Islet precursor cell (in vitro differentiated cells): Measurements from ENCODE around the gene TMEM222.

Experiments used
- DNase-seq: peaks from one replicate; pipeline ENCODE4 v3.0.0-alpha.2; 2018

The TMEM222 gene

GRCh38 chr1:27306892-27307761 lies 14.8 kb upstream of the TMEM222 start:
- DNase-seq = peak; percentile 82

GRCh38 chr1:27307874-27308598 lies 13.9 kb upstream of the TMEM222 start:
- no peak for DNase-seq

DNA sequence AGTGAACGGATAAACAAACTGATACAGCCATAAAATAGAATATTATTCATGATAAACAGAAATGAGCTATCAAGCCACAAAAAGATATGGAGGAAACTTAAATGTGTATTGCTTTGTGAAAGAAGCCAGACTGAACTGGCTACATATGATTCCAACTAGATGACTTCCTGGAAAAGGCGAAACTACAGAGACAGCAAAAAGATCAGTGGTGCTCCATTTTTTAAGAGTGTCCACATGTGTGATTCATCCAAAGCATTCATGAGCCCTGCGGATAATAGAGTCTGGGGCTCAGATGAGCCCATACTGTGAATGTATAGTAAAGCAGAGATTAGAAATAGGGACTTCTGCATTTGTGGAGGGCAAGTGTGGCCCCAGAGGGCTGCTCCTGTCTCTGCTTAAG lies 7.8 kb upstream of the TMEM222 start:
- no peak for DNase-seq

- no peak for DNase-seq
Measured at GRCh38 chr1:27314737-27315136, 7.2 kb upstream of the TMEM222 start.

- no peak for DNase-seq
Measured at GRCh38 chr1:27316860-27317259, 5.1 kb upstream of the TMEM222 start.

DNA sequence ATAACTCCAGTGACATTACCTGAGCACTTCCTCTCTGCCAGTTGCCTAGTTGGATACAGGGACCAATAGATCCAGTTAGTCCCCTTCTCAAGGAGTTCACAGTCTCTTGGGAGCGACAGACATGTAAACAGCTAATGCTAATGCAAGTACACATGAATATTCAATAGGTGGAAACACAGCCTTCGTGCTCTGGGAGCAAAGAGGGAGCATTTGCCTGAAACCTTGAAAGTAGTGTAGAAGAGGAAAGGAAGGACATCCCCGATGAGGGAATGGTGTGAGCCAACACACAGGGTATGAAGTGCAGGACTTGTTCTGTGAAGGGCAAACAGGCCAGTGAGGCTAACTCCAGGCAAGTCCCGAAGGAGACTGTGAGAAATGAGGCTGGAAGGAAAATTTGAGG lies 3.8 kb upstream of the TMEM222 start:
- DNase-seq = no peak

GRCh38 chr1:27318596-27318995 lies 3.4 kb upstream of the TMEM222 start:
- no peak for DNase-seq

GRCh38 chr1:27322569-27323240 lies 742 bp downstream of the TMEM222 start:
- DNase-seq = no peak

DNA sequence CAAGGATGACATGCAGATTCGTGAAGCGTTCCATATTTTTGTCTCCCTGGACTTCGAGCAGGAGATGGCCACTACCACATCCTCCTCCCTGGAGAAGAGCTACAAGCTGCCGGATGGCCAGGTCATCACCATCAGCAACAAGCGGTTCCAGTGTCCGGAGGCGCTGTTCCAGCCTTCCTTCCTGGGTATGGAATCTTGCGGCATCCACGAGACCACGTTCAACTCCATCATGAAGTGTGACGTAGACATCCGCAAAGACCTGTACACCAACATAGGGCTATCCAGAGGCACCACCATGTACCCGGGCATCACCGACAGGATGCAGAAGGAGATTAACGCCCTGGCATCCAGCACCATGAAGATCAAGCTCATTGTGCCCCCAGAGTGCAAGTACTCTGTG lies 3.3 kb downstream of the TMEM222 start:
- DNase-seq = no peak

DNA sequence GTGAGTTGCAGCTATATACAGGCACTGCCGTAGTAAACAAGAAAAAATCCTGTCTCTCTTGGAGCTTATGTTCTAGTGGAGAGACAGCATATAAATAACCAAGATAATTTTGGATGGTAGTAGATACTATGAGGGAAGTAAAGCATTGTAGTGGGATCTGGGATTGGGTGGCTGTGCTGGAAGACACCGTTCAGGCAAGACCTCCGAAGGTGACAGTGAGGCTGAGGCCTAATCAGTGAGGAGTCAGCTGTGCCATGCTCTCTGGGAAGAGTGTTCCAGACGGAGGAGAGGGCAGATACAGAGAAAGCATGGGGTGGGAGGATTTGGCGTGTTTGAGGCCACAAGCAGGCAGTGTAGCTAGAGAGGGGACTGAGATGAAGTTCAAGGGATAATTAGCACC lies 6.0 kb downstream of the TMEM222 start:
- no peak for DNase-seq

GRCh38 chr1:27330786-27331185 lies 8.8 kb downstream of the TMEM222 start:
- DNase-seq = no peak

- DNase-seq = no peak
Measured at GRCh38 chr1:27331426-27331825, 9.5 kb downstream of the TMEM222 start.

DNA sequence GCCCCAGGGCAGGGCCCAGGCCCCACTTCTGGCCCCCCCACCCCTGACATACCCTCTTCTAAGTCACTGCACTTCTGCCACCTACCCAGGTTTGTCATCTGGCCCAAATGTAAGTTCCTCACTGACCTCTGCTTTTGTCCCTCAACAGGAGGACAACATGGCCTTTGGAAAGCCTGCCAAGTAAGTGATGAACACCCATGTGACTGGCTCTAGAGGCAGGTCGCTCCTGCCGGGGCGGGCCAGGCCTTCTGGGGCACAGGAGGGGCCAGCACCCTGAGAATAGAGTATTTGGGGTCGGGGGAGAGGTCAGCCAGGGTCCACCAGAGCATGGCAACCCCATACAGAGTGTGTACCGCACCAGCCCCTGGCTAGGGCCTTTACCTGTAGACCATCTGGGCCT lies 10.0 kb downstream of the TMEM222 start:
- DNase-seq = no peak

DNA sequence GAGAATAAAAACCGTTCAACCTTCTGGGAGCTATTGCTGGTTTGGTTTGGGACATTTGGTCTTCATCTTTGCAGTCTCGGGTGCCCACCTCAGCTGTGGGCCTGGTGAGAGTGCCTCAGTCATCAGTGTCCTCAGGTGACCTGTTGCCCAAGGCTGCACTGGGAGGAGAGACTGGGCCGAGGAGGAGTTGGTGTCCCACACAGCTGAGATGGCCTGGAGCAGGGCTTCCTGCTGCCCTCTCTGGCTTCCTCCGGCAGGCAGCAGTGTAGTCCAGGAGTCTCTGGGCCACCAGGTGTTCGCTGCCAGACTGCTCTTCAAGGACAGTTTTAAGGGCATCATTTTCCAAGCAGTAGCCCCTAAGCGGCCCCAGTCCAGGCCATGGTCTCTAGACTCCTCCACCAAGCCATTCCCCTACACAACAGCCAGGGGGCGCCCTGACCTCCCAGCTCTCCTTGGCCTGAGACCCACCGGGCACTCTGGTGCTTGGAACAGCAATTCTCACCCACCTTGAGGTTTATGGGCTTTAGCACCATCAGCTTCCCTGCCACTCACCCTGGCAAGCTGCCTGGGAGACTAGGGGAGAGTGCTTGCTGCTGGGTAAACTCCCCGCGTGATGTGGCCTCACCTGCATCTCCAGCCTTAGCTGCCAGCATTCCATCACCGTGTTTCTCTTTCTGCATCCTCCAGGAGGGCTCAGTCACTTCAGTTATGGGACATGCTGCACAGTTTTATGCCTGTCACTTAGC lies 10.7 kb downstream of the TMEM222 start:
- peak; percentile 75 for DNase-seq

- DNase-seq = no peak
Measured at GRCh38 chr1:27333717-27334279, 11.8 kb downstream of the TMEM222 start.

DNA sequence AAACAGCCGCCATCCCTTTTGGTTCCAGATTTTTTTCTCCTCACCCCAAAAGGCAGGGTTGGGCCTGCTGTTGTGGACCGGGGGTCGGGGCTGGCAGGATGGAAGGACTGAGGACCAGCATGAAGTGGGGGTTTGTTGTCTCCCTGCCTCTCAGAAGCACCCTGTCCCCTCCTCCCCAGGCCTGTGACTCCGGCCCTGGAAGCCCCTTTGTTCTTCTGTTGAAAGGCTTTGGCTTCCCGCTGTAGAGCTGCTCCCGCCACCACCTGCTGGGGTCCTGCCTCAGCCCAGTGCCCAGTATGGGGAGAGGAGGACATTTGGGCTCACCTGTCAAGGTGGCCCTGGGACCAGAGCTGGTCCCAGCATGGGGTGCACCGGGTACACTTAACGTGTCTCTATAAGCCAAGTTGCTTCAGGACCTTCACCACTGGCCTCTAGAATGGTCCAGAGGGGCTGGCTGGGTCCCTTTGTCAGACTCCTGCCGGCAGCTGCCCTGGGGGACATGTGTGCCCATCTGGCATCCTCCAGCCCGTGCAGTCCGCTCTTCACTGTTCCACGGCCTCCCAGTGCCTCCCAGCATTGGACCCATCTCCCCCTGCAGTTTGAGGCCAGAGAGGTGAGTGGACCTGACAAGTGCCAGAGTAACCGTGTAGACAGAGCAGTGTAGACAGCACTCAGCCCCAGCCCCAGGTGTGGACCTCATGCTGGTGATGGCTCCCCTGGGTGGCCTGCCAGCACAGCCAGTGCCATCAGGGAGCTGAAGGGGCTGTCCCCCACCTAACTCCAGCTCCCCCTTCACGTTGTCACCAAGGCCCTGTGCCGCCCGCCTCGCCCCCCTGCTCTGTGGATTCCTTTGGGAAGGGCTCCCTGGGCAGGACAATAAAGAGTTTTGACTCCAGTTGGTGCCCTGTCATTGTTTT lies 13.8 kb downstream of the TMEM222 start:
- no peak for DNase-seq

- no peak for DNase-seq
Measured at GRCh38 chr1:27336756-27337155, 14.8 kb downstream of the TMEM222 start.

DNA sequence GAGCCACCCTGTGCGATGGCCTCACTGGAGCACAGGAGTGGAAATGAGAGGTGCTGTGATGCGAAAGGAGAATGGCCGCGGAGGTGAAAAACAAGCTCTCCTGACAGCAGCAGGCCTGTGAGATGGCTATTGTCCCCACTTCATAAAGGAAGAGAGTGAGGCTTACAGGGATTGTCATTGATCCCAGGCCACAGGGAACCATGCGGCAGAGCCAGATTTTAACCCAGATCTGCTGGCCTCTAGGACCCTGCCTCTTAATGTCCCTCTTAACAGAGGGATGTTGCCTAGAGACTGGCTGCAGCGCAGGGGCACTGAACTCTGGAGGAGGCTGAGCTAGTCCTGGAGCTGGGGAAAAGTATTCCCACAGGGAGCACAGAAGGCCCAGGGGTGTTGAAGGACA lies 16.8 kb downstream of the TMEM222 start:
- DNase-seq = no peak

DNA sequence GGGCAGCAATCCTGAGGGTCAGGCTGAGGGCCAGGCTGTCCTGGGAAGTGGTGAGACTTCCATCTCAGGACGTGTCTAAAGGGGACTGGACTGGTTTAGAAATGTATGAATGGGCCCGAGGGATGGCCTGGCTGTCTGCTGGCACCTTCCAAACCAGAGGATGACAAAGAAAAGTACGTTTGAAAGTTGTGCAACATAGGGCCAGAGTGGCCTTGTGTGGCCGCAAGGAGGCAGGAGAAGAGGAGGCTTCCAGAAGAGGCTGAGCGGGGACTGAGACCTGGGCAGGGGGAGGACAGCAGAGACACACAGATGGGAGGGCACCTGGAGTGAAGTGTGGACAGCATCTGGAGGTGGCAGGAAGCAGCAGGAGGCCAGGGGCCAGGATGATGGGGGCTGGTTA lies 17.2 kb downstream of the TMEM222 start:
- no peak for DNase-seq

DNA sequence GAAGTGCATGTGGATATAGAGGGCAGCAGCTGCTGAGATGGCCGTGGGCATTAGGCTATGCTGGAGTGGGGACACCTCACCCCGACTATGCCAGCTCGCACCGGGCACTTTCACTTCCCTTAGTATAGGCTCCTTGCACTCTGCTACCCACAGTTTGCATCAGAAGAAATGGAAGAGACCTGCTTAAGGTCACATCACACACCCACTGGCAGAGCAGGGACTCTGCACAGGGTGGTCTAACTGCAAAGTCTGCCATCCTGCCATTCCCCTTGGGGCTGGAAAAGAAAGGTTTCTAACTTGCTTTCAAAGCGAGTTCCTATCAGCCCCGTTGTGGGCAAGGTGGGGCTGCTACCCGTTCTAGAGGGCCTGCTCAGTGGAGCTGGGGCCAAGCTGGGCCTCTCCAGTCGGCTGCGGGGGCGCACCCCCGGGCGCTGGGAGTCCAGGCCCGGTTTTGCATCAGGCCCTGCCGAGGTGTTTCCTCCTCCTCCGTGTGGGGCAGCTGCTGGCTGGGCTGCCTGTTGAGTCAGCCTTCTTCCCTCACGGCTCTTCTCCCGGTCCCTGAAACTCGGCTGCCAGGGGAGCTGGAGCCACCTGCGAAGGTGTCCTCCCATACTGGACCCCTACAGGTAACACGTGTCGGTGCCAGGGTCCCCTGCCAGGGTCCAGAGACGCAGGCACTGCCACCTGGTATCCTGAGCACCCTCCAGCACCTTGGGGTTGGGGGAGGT lies 19.7 kb downstream of the TMEM222 start, which contains the start of gene SYTL1:
Gene SYTL1, plus strand, starts transcription at position 498 of the 728 bp plus-strand sequence. CDS start 3,313 bp downstream, outside the sequence.
- peak; percentile 92 for DNase-seq

- DNase-seq = no peak
Measured at GRCh38 chr1:27342391-27342777, 20.4 kb downstream of the TMEM222 start.
